GM19025 (cell line): Measurements from ENCODE around the gene KIF3A.

Experiments used
- ATAC-seq: cut with Tn5 transposase; IDR thresholded peaks from one replicate; pipeline ENCODE4 v1.9.1; 2021; ENCODE audit warnings: mild to moderate bottlenecking, low read depth, moderate library complexity; ENCODE audit not compliant: unreplicated experiment

The KIF3A gene

GRCh38 chr5:132665574-132666080, 71.7 kb downstream of the KIF3A start:
- no peak for ATAC-seq

DNA sequence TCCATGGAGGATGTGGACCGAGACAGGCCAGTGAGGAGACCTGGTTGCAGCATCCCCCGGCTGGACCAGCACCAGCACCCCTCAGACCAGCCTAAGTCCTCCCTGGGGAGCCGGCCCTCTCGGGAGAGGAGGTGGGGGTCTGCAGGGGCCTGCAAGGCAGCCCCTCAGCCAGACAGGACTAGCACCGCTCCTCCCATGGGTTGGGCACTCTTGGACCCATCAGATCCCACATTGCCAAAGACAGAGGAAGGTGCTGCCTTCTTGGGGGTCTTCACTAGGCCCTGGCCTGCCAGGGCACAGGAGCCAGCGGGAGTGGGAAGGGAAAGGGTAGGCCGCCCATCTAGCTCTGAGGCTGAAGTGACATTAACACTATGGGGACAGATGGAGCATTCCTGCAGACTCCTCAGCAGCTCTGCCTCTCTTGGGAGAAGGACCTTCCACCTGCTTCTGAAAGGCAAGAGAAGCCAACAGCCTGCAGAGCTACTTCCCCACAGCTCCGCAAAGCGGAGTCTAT, 72.6 kb downstream of the KIF3A start:
- ATAC-seq: no peak

DNA sequence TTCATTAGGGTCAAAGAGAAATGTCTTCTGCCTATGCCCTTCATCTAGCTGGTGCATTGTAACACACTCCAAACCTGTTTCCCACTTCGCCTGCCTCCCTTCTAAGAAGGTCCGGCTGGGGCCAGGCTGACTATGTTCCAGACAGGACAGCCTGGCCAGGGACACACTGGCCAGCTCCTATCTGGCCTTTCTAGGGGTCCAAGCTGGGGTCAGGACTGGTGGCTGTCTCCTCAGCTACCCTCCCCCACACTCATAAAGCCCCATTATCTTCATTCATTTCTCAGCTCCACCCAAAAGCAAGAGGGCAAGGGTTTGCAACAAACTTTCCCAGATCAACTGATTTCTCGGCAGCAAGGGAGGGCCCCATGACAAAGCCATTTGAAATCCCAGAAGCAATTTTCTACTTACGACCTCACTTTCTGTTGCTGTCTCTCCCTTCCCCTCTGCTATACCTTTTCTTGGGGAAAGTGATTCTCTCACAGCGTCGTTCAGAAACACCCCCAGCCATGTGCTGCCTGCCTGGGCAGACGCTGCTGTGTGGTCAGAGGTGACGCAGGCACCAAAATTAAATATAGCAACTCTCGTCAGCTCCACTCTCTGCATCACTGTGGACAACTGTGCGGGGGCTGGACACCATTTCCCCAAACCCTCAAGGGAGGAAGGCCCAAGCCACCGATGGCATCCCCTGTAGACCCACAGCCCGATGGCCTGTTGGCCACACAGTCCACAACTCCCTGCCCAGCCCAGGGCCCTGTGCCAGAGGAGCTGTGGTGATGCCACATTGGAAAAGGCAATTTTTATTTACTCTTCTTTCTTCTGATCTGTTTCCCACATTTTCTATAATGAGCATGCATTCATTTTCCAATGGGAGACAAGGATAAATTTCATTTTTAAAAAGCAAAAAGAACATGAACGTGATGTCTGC, 73.3 kb downstream of the KIF3A start:
- ATAC-seq: peak; percentile 47

DNA sequence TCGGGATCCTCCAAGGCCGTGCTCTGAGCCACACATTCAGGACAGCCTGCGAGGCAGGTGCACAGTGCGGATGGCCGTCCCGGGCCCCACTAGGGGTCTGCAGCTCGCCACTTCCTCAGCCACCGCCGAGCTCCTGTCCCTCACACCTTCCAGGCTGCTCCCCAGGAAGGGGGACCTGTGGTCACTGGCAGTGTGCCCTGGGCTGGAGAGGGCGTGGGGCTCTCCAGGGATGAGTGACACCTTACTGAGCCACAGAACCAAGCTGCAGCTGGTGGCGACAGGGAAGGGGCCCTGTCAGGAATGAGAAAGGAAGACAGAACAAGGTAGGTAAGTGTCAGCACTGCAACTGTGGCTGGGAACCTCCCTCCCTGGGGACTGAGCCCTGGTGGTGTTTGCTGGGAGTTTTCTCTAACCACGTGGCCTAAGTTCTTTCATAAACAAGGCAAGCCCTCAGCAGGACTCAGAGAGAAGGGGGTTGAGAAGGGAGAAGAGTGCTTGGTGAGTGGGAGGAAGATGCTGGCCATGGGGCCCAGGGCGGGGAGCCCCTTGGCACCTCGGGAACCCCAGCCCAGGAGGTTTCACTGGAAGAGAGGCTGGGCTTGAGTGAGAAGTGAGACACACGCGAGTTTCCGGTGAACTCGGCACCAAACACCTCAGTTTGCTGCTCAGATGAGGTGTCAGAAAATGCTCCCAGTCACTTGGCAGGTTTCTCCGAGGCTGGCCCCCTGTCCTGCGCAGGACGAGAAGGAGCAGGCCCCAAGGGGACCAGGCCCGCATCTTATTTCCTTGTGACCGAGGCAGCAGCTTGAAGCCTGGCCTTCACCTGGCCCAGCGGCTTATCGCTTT, 74.2 kb downstream of the KIF3A start:
- ATAC-seq: peak; percentile 47

DNA sequence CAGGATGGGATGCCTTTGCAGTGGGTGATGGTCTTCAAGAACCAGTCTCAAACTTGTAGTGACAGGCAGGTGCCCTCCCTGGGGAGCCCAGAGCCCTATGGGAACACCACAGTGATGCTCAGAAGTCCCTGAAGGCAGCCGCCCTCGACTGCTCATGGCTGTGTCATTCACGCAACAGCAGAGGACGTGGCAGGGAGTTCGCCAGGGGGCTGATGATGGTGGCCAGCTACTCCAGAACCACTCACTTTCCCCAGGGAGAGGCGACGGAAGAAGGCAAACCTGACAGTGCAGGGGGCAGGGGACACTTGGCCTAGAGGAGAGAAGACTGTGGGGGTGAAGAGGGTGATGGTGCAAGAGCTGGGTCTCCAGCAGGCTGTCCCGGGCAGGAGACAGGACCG, 75.3 kb downstream of the KIF3A start:
- ATAC-seq: no peak

GRCh38 chr5:132661231-132662003, 75.9 kb downstream of the KIF3A start:
- no peak for ATAC-seq

GRCh38 chr5:132659598-132660493, 77.5 kb downstream of the KIF3A start:
- no peak for ATAC-seq

- no peak for ATAC-seq
These were observed 78.7 kb downstream of the KIF3A start for GRCh38 chr5:132658381-132659302.

- no peak for ATAC-seq
These were observed 79.5 kb downstream of the KIF3A start, which contains the start of gene IL13 for GRCh38 chr5:132657676-132658380. IL13 (plus strand) TSS chr5:132658173; CDS start chr5:132658187, 14 bp downstream.

- ATAC-seq: no peak
These were observed 80.5 kb downstream of the KIF3A start for GRCh38 chr5:132656774-132657355.

DNA sequence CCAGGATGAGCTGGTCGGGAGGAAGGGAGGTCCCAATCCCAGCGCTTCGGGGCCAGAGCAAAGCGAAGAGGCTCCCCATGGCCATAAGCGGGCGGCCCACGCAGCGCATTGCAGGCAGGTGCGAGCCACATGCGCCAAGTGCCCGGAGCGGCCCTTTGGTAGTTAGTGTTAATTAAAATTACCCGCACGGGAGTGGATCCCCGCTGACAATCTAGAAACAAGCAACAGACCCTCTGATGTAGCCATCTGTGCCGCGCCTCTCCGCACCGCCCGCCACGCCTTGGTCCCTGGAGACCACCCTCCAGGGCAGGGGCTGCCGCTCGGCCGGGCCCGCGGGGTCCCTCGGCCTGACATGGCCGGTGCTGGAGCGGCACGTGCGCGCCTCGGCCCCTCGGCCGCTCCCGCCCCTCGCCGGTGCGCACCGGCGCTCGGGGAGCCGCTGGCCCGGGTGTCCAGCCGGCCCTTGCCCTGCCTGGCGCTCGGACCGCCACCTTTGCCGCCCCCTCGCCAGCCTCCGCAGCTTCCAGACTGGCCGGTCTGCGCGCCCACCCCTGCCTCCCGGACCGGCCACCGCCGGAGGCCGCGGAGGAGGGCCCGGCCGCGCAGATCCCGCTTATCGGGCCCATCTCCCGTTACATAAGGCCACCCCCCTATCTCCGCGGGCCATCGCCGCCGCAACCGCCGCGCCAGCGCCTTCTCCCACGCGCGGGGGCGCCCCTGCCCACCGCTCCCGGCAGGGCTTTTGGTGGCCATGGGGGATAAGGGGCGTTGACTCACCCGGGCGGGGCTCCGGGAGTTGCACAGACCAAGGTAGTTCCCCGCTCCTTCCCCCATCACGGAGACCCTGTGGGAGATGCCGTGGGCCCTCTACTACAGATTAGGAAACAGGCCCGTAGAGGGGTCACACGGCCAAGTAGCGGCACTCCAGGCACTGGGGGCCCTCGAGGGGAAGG, 81.2 kb downstream of the KIF3A start:
- no peak for ATAC-seq

GRCh38 chr5:132653716-132654115, 83.6 kb downstream of the KIF3A start:
- no peak for ATAC-seq

DNA sequence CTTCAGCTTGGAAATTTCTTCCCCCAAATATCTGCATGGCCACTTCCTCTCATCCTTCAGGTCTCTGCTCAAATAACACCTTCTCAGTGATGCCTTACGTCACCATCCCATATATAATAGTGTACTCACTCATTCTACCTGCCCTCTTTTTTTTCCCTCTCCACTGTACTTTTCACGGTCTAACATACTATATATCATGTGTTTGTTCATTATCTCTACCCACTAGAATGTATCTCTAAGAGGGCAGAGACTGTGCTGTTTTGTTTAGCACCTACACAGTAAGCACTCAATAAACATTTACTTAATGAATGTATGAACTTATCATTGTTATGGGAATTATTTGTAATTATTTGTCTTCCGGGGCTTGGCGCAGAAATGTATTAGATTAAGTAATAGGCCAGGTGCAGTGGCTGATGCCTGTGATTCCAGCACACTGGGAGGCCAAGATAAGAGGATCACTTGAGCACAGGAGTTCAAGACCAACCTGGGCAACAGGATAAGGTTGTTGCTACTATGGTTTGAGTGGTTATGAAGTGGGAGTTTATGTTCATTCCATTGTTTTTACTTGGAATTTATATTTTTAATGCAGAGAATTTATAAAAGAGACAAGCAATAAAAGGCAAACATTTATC, 85.4 kb downstream of the KIF3A start:
- ATAC-seq: no peak

- no peak for ATAC-seq
These were observed 89.0 kb downstream of the KIF3A start for GRCh38 chr5:132648355-132648754.

- ATAC-seq: no peak
These were observed 89.9 kb downstream of the KIF3A start for GRCh38 chr5:132647473-132647872.
